Measurements from ENCODE around the gene ZNF195.
"Not testable (repeated sequence)": the region's sequence is repeated elsewhere in the genome, so short reads cannot be mapped to it uniquely, and the experiment has no call there.

ZNF195 gene

DNA sequence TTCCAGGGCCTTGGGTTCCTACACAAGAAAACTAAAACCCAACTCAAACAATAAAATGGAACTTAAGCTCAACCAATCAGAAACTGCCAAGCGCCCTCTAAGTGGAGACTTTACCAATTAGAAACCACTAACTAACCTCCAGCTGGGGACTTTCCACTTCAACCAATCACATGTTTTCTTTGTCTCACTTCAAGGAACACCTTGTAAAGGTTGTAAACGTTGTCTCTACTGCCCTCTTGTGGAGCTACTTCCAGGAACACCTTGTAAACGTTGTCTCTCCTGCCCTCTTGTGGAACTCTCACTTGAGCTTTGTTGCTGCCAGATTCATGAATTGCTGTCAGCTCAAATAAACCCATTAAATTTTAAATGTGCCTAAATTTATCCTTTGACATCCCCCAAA lies 54.2 kb downstream of the ZNF195 start:
- H3K9me3 ChIP-seq (ENCODE audit: control insufficient read depth, low read length); H3K4me2 ChIP-seq (ENCODE audit: low read length); H3K4me1 ChIP-seq; H2AFZ ChIP-seq; H3K27me3 ChIP-seq (ENCODE audit: control insufficient read depth, insufficient read depth, low read length); H3K27ac ChIP-seq; H3K79me2 ChIP-seq; H3K4me3 ChIP-seq (ENCODE audit: low read depth, low read length); H3K9ac ChIP-seq; H3K36me3 ChIP-seq (ENCODE audit: control insufficient read depth, insufficient read depth, low read length): not testable (repeated sequence)
